Mesothelial cell of epicardium (in vitro differentiated cells): ENCODE data around the gene AOC1. TPM values are rescaled to one million over a fixed set of nuclear protein-coding genes. Genes with fewer than 3 reads are reported as not detected.
"Not testable (repeated sequence)": the region's sequence is repeated elsewhere in the genome, so short reads cannot be mapped to it uniquely, and the experiment has no call there.

Experiments
- DNase-seq, 2 experiments: peaks; one replicate each; pipeline ENCODE4 v3.0.0; 2021; ENCODE audit warnings: low spot score in 2 of 2; ENCODE audit not compliant: unreplicated experiment in 2 of 2
- H3K27ac Mint-ChIP-seq: 2 replicates; pipeline ENCODE4 v1.8.0; 2021; ENCODE audit warnings: mixed read lengths
- H3K27me3 Mint-ChIP-seq: 2 replicates; pipeline ENCODE4 v1.8.0; 2021; ENCODE audit warnings: low read depth, mixed read lengths
- H3K36me3 Mint-ChIP-seq: 2 replicates; pipeline ENCODE4 v1.8.0; 2021; ENCODE audit warnings: mixed read lengths
- H3K4me1 Mint-ChIP-seq: 2 replicates; pipeline ENCODE4 v1.8.0; 2021; ENCODE audit warnings: mixed read lengths
- H3K4me3 Mint-ChIP-seq: 2 replicates; pipeline ENCODE4 v1.8.0; 2021; ENCODE audit warnings: mild to moderate bottlenecking, moderate library complexity, mixed read lengths
- H3K9me3 Mint-ChIP-seq: 2 replicates; pipeline ENCODE4 v1.8.0; 2021; ENCODE audit warnings: mixed read lengths
- CTCF ChIP-seq: fragments of 200-600 bp; sonication (generic); IDR thresholded peaks from one replicate; pipeline ENCODE4 v1.5.0; 2021; ENCODE audit warnings: antibody characterized with exemption; ENCODE audit not compliant: unreplicated experiment
- total RNA-seq: library from RNA; stranded (reverse); gene quantifications from 3 replicates; pipeline ENCODE4 v1.2.1, GENCODE V29; 2021

AOC1 gene
- total RNA-seq, 1 donor from 2014 or later = not detected

- Mint-ChIP-seq H3K27ac (no peak overlapping the region), H3K4me1 (no peaks in the 10 kb centered on the region), H3K4me3 (no peak overlapping the region), H3K27me3 (peaks cover 72% of the 10 kb centered on the region), H3K9me3 (peaks cover 16% of the 10 kb centered on the region), H3K36me3 (no peaks in the 10 kb centered on the region)
- DNase-seq = no peak
- no peak for TF ChIP-seq CTCF
Measured at GRCh38 chr7:150806863-150807262, 45.5 kb upstream of the AOC1 start.

DNA sequence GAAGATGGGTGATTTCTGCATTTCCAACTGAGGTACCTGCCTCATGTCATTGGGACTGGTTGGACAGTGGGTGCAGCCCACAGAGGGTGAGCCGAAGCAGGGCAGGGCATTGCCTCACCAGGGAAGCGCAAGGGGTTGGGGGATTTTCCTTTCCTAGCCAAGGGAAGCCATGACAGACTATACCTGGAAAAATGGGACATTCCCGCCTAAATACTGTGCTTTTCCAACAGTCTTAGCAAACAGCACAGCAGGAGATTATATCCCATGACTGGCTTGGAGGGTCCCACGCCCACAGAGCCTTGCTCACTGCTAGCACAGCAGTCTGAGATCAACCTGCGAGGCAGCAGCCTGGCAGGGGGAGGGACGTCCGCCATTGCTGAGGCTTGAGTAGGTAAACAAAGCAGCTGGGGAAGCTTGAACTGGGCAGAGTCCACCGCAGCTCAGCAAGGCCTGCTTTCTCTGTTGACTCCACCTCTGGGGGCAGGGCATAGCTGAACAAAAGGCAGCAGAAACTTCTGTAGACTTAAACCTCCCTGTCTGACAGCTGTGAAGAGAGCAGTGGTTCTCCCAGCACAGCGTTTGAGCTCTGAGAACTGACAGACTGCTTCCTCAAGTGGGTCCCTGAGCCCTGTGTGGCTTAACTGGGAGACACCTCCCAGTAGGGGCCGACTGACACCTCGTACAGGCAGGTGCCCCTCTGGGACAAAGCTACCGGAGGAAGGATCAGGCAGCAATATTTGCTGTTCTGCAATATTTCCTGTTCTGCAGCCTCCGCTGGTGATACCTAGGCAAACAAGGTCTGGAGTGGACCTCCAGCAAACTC lies 44.5 kb upstream of the AOC1 start:
- DNase-seq, H3K27ac Mint-ChIP-seq, H3K4me1 Mint-ChIP-seq, H3K36me3 Mint-ChIP-seq, H3K4me3 Mint-ChIP-seq: not testable (repeated sequence)
- Mint-ChIP-seq H3K27me3 (peaks cover 66% of the 10 kb centered on the region), H3K9me3 (peaks cover 19% of the 10 kb centered on the region)

DNA sequence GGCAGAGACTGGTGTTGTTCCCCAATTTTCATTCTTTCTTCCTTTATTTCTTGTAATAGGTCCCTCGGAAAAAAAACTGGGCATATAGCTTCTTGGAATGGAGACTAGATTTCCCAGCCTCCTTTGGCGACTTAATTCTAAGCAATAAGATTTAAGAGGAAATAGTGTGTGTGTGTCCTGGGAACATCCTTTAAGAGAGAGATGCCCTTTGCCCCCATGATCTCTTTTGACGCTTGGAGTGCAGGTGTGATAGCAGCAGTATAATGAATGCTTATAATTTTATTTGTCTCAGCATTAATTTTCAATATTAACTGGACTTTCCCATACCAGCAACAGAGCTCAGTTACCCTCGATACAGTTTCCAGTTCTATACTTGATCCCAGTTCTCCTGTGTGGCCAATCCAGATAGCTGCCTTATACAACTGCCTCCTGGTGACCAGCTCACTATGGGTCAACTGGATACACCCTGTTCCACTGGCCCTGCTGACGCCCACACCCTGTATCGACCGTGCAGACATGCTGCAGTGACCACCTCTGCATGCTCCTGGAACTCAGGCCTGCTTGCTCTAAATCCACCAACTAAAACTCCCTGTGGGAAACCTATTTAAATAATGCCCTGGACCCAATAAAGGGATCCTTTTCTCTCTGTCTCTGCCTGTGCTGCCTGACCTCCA lies 37.9 kb upstream of the AOC1 start:
- H3K27ac Mint-ChIP-seq = no peak overlapping the region
- H3K4me3 Mint-ChIP-seq = no peak overlapping the region
- peaks cover 28% of the 10 kb centered on the region for H3K27me3 Mint-ChIP-seq
- peaks cover 31% of the 10 kb centered on the region for H3K9me3 Mint-ChIP-seq
- H3K36me3 Mint-ChIP-seq = peaks cover 4% of the 10 kb centered on the region
- no peaks in the 10 kb centered on the region for H3K4me1 Mint-ChIP-seq
- no peak for TF ChIP-seq CTCF
- DNase-seq = no peak

DNA sequence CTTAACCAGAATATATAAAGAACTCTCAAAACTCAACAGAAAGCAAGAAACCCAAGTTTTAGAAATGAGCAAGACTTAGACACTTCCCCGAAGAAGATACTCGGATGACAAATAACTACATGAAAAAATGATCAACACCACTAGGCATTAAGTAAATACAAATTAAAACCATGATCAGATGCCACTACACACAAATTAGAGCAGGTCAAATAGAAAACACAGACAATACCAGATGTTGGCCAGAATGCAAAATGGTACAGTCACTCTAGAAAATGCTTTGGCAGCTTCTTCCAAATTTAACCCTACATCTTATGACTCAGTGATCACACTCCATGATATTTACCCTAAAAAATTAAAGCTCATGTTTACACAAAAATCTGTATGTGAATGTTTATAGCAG lies 33.3 kb upstream of the AOC1 start:
- no peak for TF ChIP-seq CTCF
- DNase-seq = no peak
- Mint-ChIP-seq H3K4me3 (no peak overlapping the region), H3K27ac (no peak overlapping the region), H3K9me3 (peaks cover 33% of the 10 kb centered on the region), H3K27me3 (peaks cover 4% of the 10 kb centered on the region), H3K4me1 (peaks cover 3% of the 10 kb centered on the region), H3K36me3 (peaks cover 4% of the 10 kb centered on the region)

DNA sequence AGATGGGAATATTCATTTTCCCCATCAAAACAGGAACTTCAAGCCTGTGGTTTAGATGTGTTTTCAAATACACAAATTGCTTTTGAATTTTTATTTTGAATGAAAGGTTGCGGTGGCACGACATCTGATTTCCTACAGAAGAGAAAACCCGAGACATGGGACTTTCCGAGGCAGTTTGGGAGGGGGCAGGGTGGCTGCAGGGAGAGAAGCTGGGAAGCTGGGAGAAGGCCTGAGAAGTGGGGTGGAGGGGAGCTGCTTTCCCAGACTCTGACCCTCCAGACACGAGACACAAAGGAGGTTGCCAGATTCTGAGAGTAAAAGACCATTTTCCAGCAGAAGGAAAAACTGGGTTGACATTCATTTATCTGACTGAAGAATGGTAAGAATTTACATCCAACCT lies 32.2 kb upstream of the AOC1 start:
- peaks cover 4% of the 10 kb centered on the region for H3K27me3 Mint-ChIP-seq
- H3K9me3 Mint-ChIP-seq = peaks cover 31% of the 10 kb centered on the region
- no peak overlapping the region for H3K4me3 Mint-ChIP-seq
- no peak for DNase-seq
- H3K4me1 Mint-ChIP-seq = peaks cover 3% of the 10 kb centered on the region
- no peak for TF ChIP-seq CTCF
- no peak overlapping the region for H3K27ac Mint-ChIP-seq
- peaks cover 4% of the 10 kb centered on the region for H3K36me3 Mint-ChIP-seq

DNA sequence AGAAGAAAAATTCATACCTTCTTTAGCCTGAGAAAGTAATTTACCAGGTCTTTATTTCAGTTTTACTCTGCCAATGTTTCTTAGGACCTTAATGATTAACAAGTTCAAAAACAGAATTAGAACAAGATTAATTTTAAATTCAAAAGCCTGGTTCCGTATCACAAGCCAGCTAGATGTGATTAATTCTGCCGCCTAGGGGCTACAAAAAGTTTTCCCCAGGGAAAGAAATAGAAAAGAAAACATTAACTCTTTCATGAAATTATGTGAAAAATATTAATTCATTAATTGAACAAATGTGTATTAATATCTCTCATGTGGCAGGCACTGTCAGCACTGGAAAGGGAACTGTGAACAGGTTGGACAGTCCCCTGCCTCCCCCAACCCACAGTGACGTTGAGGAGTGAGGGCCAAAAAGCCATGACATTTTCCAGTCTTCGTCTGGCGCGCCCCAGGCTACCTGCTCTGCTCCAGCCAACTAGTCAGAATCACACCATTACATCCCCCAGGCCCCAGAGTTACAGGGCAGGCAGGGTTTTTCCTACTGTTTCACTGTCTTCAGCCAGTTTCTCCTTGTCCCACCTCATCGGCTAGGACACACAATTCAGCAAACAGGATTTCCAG lies 31.6 kb upstream of the AOC1 start:
- H3K9me3 Mint-ChIP-seq = peaks cover 29% of the 10 kb centered on the region
- peaks cover 4% of the 10 kb centered on the region for H3K27me3 Mint-ChIP-seq
- peaks cover 4% of the 10 kb centered on the region for H3K36me3 Mint-ChIP-seq
- TF ChIP-seq CTCF = no peak
- no peak overlapping the region for H3K4me3 Mint-ChIP-seq
- DNase-seq = no peak
- peaks cover 3% of the 10 kb centered on the region for H3K4me1 Mint-ChIP-seq
- no peak overlapping the region for H3K27ac Mint-ChIP-seq
